AG10803 (cell line): ENCODE results near the gene DUOX1.

ENCODE experiments used
- DNase-seq: peaks from one replicate; pipeline ENCODE4 v3.0.0; 2010; ENCODE audit warnings: low read depth
- H3K4me3 ChIP-seq: 2 replicates; pipeline ENCODE4 v1.5.1; 2011; ENCODE audit warnings: mild to moderate bottlenecking, low read length, control low read depth
- TF ChIP-seq, protein P1 (sequence below): conservative IDR thresholded peaks from 2 replicates; pipeline ENCODE4 v1.5.1; 2011; ENCODE audit warnings: mild to moderate bottlenecking, low read length, control low read depth, inconsistent platforms

DUOX1 gene

GRCh38 chr15:45200799-45201556, 71.2 kb downstream of the DUOX1 start:
- DNase-seq = peak; percentile 84
- H3K4me3 ChIP-seq = peak overlapping the region; percentile 74
- TF ChIP-seq, protein P1, sequence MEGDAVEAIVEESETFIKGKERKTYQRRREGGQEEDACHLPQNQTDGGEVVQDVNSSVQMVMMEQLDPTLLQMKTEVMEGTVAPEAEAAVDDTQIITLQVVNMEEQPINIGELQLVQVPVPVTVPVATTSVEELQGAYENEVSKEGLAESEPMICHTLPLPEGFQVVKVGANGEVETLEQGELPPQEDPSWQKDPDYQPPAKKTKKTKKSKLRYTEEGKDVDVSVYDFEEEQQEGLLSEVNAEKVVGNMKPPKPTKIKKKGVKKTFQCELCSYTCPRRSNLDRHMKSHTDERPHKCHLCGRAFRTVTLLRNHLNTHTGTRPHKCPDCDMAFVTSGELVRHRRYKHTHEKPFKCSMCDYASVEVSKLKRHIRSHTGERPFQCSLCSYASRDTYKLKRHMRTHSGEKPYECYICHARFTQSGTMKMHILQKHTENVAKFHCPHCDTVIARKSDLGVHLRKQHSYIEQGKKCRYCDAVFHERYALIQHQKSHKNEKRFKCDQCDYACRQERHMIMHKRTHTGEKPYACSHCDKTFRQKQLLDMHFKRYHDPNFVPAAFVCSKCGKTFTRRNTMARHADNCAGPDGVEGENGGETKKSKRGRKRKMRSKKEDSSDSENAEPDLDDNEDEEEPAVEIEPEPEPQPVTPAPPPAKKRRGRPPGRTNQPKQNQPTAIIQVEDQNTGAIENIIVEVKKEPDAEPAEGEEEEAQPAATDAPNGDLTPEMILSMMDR = no peak

- TF ChIP-seq, protein P1 = no peak
- H3K4me3 ChIP-seq = no peak overlapping the region
- no peak for DNase-seq
Measured at GRCh38 chr15:45201557-45201859, 71.7 kb downstream of the DUOX1 start.

DNA sequence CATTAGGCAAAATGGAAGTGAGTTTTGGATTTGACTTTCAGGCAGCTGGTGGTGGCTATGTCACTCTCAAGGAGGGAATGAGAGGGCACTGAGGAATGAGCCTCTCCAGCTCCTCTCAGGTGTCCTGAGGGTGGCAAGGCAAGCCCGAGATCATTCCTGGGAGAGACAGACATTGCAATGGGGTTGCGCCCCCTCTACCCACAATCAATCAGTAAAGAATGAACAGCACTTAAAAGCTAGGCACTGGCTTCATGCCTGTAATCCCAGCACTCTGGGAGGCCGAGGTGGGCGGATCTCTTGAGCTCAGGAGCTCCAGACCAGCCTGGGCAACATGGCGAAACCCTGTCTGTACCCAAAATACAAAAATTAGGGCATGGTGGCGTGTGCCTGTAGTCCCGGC, 72.1 kb downstream of the DUOX1 start:
- TF ChIP-seq, protein P1 = no peak
- DNase-seq = no peak
- no peak overlapping the region for H3K4me3 ChIP-seq

- H3K4me3 ChIP-seq = no peak overlapping the region
- TF ChIP-seq, protein P1 = no peak
- no peak for DNase-seq
Measured at GRCh38 chr15:45203182-45203581, 73.4 kb downstream of the DUOX1 start.

DNA sequence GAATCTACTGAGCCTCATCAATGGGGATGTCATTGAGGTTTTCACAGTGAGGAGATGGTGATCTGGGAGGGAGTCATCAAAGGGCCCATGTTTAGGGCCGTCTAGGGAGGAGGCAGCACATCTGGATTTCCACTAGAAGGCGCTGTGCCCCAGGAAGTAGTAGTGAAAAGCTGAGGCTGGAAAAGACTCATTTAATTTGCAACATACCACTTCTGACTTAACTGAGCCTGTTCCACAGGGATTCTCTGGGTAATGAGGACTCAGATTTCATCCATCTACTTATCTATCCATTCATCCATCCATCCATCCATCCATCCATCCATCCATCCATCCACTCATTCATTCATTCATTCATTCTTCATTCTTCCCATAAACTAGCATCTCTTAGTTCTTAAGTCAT, 75.4 kb downstream of the DUOX1 start:
- TF ChIP-seq, protein P1 = peak; percentile 82
- DNase-seq = peak; percentile 62
- H3K4me3 ChIP-seq = no peak overlapping the region

- DNase-seq = no peak
- H3K4me3 ChIP-seq = no peak overlapping the region
- TF ChIP-seq, protein P1 = no peak
Measured at GRCh38 chr15:45212493-45212892, 82.7 kb downstream of the DUOX1 start.
